Activated CD4-positive, alpha-beta T cell treated with anti-CD3 and anti-CD28 coated beads, Interleukin-2, amount 50 U/mL, for 48 hours (primary cell): Measurements from ENCODE around the gene OR1E1.
"Not testable (repeated sequence)": the region's sequence is repeated elsewhere in the genome, so short reads cannot be mapped to it uniquely, and the experiment has no call there.

ENCODE experiments used
- DNase-seq, 2 experiments: peaks; one replicate each; pipeline ENCODE4 v3.0.0-alpha.2; 2020

The OR1E1 gene, protein sequence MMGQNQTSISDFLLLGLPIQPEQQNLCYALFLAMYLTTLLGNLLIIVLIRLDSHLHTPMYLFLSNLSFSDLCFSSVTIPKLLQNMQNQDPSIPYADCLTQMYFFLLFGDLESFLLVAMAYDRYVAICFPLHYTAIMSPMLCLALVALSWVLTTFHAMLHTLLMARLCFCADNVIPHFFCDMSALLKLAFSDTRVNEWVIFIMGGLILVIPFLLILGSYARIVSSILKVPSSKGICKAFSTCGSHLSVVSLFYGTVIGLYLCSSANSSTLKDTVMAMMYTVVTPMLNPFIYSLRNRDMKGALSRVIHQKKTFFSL

DNA sequence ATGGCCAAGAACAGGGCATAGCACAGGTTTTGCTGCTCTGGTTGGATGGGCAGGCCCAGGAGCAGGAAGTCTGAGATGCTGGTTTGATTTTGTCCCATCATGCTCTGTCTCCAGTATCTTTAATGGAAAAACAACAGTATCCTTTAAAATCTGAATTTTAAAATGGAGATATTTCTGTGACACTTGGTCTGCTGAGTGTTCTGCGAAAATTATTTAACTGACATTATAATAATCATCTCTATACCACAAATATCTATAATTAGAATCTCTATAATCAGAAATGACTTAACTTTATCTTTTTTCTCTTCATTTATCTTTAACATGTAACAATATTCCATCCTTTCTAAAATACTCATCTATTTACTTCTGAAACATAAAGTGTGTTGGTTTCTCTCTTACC is at the start of gene OR1E1:
Gene OR1E1, minus strand, starts transcription at position 101 of the 400 bp plus-strand sequence. Its CDS starts 0 bp downstream, at position 101.
- no peak for DNase-seq

DNA sequence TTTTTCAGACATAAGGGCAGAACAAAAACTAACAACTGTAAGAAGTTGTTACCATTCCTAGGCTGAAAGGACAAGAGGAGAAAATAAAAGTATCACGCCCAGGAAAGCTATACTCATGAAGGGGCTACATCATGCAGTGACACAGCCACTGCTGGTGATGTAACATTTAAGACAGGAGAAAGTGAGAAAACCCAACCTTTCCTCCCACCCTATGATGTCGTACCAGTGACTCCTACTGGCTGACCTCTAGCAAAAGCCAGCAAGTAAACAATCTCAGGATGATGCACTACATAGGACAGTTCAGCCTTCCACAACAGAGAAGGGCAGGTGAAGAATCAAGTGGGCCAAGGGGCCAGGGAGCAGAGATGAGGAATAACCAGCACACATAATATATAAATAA is 49.4 kb upstream of the OR1E1 start:
- DNase-seq: no peak

DNA sequence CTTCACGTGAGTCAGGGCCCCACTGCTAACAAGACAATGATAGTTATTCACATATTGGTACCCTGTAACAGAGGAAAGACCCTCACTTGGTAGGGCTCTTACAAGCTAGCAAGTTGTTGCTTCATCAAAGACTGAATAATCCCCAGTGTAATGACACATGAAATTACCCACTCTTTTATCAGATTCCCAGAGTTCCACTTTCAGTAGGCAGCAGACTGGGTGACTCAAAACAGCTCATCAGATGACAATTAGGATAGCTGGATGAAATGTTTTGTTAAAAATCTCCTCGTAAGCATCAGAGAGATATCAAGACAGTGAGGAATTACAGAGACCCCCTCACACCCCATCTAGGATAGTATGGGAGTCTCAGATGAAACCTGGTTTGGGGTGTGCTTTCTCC is 42.2 kb upstream of the OR1E1 start:
- DNase-seq: no peak

DNA sequence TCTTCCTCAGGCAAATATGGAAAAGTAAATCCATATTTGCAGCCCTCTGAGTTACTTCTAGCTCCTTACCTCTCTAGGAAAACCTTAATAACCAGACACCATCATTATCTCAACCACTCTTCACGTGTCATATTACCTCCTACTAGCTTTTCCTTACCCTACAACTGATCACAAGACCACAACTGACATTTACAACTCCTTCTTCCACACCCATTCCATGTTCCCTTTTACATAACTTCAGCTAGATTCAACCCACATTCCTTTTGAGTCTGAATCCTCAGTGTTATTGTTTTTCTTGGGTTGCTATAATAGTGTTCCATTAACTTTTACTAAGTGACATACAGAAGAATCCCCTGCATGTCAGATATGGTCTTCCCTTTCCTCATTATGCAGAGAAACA is 40.2 kb upstream of the OR1E1 start:
- no peak for DNase-seq

DNA sequence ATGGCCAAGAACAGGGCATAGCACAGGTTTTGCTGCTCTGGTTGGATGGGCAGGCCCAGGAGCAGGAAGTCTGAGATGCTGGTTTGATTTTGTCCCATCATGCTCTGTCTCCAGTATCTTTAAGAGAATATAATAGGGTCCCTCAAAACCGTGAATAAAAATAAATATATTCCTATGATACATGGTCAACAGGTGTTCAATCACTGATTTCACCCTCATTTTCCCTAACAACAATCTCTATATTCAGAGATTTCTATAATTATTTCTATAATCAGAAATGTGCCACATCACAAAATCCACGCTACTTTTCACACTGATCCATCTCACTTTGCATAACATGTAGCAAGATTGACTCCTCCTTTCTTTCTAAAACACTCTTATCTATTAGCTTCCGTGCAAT is 35.5 kb upstream of the OR1E1 start, which contains the start of gene OR1E2:
Gene OR1E2, minus strand, starts transcription at position 101 of the 400 bp plus-strand sequence. Its CDS starts 0 bp downstream, at position 101.
- DNase-seq: no peak

DNA sequence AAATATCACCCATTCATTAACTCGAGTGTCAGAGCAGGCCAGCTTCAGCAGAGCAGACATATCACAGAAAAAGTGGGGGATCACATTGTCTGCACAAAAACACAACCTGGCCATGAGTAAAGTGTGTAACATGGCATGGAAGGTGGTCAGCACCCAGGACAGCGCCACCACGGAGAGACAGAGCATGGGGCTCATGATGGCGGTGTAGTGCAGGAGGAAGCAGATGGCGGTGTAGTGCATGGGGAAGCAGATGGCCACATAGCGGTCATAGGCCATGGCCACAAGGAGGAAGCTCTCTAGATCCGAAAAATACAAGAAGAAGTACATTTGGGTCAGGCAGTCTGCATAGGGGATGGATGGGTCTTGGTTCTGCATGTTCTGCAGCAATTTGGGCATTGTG is 35.0 kb upstream of the OR1E1 start:
- DNase-seq: peak; percentile 20 to 32

DNA sequence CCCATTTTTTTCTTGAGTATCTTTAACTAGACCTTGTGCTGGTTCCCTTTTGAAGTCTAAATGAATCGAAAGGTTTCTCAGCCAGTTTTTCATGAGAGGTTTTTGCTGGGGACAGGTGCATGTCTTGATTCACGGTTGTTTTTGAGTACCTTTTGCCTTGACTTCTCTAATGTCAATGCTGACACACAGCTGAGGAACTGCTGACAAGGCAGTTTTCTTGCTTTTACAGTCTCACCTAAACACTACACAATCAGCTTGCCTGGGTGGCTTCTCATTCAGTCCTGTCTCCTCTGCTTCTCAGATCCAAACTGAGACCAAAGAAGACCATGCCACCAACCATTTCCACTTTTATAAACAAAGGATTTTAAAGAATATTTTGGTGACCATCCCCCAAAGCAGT is 20.0 kb upstream of the OR1E1 start:
- no peak for DNase-seq

DNA sequence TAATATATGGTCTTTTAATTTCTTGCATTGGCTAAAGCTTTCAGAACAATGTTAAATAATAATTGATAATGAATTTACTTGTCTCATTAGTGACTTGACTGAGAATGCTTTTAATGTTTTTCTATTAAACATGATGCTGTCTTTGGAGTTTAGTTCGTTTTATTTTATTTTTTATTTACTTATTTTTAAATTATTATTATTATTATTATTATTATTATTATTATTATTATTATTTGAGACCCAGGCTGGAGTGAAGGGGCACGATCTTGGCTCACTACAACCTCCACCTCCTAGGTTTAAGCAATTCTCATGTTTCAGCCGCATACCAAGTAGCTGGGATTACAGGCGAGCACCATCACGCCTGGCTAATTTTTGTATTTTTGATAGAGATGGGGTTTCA is 17.4 kb upstream of the OR1E1 start:
- no peak for DNase-seq

DNA sequence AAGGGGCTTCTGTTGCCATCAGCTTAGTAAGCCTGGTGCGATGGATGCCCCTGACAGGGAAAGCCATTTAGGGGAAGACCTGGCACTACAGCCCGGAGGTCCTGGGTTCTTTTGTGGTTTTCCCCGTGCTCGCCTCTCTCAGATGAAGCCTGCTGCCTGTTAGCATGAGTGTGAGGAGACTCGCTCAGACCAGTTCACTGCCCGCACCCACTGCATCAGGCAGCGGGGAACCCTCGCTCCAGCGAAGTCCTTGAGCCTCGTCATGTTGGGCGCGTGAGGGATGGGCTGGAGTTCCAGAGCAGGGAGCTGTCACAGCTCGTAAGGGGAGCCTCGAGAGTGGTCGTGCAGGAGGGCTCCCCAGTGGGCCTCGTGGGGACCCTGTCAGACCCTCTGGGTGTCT is 14.0 kb upstream of the OR1E1 start:
- DNase-seq: not testable (repeated sequence)

DNA sequence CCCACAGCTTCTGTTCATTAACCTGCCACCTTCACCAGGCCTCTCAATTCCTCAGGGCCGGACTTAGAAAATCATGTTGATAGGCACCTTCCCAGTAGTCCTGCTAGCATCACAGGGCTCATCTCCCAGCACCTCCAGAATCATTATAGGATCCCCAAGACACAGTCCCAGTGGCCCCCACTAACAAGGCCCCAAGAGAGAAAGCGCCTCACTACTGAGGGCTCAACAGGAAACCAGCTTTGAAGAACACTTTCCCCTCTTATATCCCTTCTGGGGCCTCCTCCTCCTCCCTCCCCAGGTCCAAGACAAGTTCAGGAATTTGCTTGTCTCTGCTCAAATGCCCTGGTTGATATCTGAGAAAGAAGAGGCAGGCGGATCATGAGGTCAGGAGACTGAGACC is 12.9 kb upstream of the OR1E1 start, which contains the start of gene OR3A3:
Gene OR3A3, plus strand, starts transcription at position 301 of the 400 bp plus-strand sequence.
- DNase-seq: no peak

DNA sequence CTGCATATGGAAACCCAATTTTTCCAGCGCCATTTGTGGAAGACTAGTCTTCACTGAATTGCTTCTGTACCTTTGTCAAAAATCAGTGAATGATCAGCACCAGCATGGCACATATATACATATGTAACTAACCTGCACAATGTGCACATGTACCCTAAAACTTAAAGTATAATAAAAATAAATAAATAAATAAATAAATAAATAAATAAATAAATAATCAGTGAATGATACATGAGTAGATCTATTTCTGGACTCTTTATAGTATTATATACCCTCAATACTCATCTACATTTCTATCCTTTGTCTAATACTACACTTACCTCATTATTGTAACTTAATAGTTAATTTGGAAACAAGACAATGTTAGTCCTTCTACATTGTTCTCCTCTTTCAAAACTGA is 5.6 kb upstream of the OR1E1 start:
- DNase-seq: not testable (repeated sequence)

DNA sequence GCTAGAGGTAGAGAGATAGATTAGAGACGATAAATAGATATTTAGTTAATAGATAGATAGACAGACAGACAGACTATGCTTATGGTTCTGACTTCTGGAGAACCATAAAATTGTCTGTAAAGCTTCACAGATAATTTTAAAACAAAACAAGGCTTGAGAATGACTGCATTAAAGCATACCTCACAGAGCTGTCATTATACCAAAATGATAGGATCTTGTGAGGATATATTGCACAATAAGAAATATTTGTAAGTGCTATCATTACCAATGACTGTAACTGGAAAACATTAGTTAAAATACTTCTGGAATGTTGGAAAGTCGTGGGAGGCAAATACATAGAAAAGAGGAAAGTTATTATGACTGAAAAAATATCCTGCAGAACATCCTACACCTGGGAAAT is 3.6 kb upstream of the OR1E1 start:
- no peak for DNase-seq

DNA sequence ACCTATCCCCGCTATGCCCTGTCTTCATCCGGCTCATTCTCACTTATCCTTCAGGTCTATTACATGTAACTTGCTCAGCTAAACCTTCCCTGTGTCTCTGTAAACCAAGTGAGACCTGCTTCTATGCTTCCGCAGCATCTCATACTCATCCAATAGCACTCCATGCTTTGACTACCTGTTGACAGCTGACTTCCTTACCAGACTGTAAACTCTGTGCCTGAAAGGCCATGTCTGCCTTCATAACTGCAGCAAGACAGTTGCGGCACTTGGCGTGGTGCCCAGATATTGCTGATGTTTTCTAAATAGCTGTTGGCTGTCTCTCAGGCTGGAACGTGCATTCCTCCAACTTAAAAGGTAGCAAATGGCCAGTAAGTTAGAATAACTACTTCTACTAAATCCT is 1.8 kb upstream of the OR1E1 start:
- DNase-seq: no peak

DNA sequence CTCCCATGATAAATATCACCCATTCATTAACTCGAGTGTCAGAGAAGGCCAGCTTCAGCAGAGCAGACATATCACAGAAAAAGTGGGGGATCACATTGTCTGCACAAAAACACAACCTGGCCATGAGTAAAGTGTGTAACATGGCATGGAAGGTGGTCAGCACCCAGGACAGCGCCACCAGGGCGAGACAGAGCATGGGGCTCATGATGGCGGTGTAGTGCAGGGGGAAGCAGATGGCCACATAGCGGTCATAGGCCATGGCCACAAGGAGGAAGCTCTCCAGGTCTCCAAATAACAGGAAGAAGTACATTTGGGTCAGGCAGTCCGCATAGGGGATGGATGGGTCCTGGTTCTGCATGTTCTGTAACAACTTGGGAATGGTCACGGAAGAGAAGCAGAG is 409 bp downstream of the OR1E1 start:
- peak in 1 of 2 experiments; percentile 10 for DNase-seq

DNA sequence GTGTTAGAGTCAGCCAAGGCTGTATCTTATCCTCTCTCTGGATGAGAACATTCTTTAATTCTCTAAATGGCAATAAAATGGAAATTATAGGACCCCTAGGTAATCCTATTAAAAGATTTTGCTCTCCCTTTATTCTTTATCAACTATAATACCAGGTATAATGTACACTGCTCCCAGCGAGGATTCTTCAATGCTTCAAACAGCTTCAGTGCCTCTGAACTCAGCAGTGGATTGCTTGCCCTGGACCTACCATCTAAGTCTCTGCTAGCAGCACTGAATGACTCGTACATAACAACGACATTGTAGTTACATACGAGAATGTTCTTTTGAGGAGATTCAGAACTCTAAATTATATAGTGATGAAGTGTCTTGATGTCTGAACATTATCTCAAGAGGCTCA is 8.4 kb downstream of the OR1E1 start:
- no peak for DNase-seq

DNA sequence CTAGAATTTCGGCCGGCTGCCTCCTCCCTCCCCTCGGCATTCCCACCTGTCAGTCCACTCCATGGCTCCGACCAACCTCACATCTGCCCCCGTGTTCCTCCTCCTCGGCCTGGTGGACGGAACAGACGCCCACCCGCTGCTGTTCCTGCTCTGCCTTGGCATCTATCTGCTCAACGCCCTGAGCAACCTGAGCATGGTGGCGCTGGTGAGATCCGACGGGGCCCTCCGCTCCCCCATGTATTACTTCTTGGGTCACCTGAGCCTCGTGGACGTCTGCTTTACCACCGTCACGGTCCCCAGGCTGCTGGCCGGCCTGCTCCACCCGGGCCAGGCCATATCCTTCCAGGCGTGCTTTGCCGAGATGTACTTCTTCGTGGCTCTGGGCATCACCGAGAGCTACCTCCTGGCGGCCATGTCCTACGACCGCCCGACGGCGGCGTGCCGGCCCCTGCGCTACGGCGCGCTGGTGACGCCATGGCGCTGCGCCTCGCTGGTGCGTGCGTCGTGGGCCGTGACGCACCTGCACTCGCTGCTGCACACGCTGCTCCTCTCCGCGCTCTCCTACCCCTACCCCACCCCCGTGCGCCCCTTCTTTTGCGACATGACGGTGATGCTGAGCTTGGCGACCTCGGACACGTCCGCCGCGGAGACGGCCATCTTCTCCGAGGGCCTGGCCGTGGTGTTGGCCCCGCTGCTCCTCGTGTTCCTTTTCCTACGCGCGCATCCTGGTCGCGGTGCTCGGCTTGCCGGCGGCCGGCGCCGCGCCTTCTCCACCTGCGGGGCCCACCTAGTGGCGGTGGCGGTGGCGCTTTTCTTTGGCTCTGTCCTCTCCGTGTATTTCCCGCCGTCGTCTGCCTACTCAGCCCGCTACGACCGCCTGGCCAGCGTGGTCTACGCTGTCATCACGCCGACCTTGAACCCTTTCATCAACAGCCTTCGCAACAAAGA is 12.1 kb downstream of the OR1E1 start, which contains the start of gene OR3A2:
Gene OR3A2, minus strand, starts transcription at position 440 of the 948 bp plus-strand sequence.
- peak; percentile 41 to 48 for DNase-seq

DNA sequence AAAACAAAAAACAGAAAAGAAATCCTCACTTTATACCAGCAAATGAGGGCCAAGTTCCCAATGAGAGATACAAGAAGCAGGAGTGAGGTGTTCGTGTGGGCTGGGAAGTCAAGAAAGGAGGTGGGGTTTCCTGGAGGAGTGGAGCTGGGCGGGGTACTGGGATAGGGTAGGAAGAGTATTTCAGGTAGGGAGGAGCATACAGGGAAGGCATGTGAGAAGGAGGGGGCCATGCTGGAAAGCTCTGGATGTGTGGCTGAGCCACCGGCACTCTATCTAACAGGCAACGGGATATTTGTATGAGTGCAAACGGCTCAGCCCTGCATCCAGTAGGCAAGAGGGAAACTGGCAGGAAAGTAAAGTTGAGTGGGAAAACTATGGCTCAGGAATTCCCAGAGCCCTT is 16.3 kb downstream of the OR1E1 start:
- no peak for DNase-seq

DNA sequence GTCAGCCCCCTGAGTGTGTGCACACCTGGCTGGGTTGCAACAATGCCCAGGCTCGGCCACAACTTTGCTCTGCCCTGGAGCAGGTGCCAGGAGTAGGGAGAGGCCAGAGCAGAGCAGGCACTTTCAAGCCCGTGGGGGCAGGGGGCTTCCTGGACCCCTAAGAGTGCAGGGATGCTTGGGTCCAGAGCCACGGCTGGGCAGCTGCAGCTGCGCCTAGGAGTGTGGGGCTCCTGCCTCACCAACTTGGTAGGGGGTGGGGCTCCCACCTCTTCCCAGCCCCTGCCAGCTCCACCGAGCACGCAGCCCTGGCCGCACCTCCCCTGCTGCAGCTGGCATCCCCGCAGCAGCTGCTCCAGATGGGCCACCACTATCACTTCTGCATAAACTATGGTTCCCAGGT is 19.9 kb downstream of the OR1E1 start:
- no peak for DNase-seq

DNA sequence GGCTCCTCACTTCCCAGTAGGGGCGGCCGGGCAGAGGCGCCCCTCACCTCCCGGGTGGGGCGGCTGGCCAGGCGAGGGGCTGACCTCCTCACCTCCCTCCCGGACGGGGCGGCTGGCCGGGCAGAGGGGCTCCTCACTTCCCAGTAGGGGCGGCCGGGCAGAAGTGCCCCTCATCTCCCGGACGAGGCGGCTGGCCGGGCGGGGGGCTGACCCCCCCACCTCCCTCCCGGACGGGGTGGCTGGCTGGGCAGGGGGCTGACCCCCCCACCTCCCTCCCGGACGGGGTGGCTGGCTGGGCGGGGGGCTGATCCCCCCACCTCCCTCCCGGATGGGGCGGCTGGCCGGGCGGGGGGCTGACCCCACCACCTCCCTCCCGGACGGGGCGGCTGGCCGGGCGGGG is 27.0 kb downstream of the OR1E1 start:
- not testable (repeated sequence) for DNase-seq
